ENCODE data around the gene CD74.

Gene CD74

GRCh38 chr5:150397146-150397781 lies 15.4 kb downstream of the CD74 start:
- Mint-ChIP-seq H3K36me3 (peaks cover 100% of the 10 kb centered on the region), H3K27ac (peak overlapping the region; percentile 86)

GRCh38 chr5:150396267-150396666 lies 16.4 kb downstream of the CD74 start:
- Mint-ChIP-seq H3K9me3 (no peaks in the 10 kb centered on the region), H3K36me3 (peaks cover 100% of the 10 kb centered on the region), H3K4me1 (peaks cover 21% of the 10 kb centered on the region), H3K27ac (peak overlapping the region; percentile 94), H3K4me3 (no peak overlapping the region)
- ATAC-seq (no peak), DNase-seq (ENCODE audit: low spot score in 2 of 2) (no peak)

More at GRCh38 chr5:150397146-150397781, 15.4 kb downstream of the CD74 start:
- no peak for ATAC-seq
- DNase-seq (ENCODE audit: low spot score in 2 of 2) = no peak
- H3K4me1 Mint-ChIP-seq = peaks cover 27% of the 10 kb centered on the region
- no peak overlapping the region for H3K4me3 Mint-ChIP-seq
- no peaks in the 10 kb centered on the region for H3K9me3 Mint-ChIP-seq

GRCh38 chr5:150395688-150395975 lies 17.1 kb downstream of the CD74 start:
- Mint-ChIP-seq H3K27ac (peak overlapping the region; percentile 94), H3K4me3 (no peak overlapping the region), H3K36me3 (peaks cover 100% of the 10 kb centered on the region), H3K4me1 (peaks cover 18% of the 10 kb centered on the region), H3K9me3 (no peaks in the 10 kb centered on the region)
- DNase-seq (ENCODE audit: low spot score in 2 of 2) (no peak), ATAC-seq (no peak)

- H3K9me3 Mint-ChIP-seq = no peaks in the 10 kb centered on the region
- no peak for DNase-seq (ENCODE audit: low spot score in 2 of 2)
- no peak for ATAC-seq
- peak overlapping the region; percentile 94 for H3K27ac Mint-ChIP-seq
- H3K36me3 Mint-ChIP-seq = peaks cover 100% of the 10 kb centered on the region
- peaks cover 12% of the 10 kb centered on the region for H3K4me1 Mint-ChIP-seq
- no peak overlapping the region for H3K4me3 Mint-ChIP-seq
Measured at GRCh38 chr5:150394912-150395687, 17.6 kb downstream of the CD74 start.

- no peak overlapping the region for H3K4me3 Mint-ChIP-seq
- peak; percentile 79 for ATAC-seq
- no peaks in the 10 kb centered on the region for H3K9me3 Mint-ChIP-seq
- H3K36me3 Mint-ChIP-seq = peaks cover 100% of the 10 kb centered on the region
- H3K27ac Mint-ChIP-seq = peak overlapping the region; percentile 94
- peaks cover 8% of the 10 kb centered on the region for H3K4me1 Mint-ChIP-seq
- no peak for DNase-seq (ENCODE audit: low spot score in 2 of 2)
Measured at GRCh38 chr5:150394131-150394530, 18.6 kb downstream of the CD74 start.

GRCh38 chr5:150393096-150393645 lies 19.5 kb downstream of the CD74 start:
- no peaks in the 10 kb centered on the region for H3K9me3 Mint-ChIP-seq
- peaks cover 100% of the 10 kb centered on the region for H3K36me3 Mint-ChIP-seq
- ATAC-seq (no peak), DNase-seq (ENCODE audit: low spot score in 2 of 2) (no peak)
- H3K4me3 Mint-ChIP-seq = no peak overlapping the region
- H3K27ac Mint-ChIP-seq = peak overlapping the region; percentile 87
- peaks cover 8% of the 10 kb centered on the region for H3K4me1 Mint-ChIP-seq

GRCh38 chr5:150392680-150393079 lies 20.0 kb downstream of the CD74 start:
- Mint-ChIP-seq H3K36me3 (peaks cover 100% of the 10 kb centered on the region), H3K9me3 (no peaks in the 10 kb centered on the region), H3K4me1 (peaks cover 8% of the 10 kb centered on the region), H3K27ac (peak overlapping the region; percentile 87), H3K4me3 (no peak overlapping the region)
- no peak for ATAC-seq
- no peak for DNase-seq (ENCODE audit: low spot score in 2 of 2)

GRCh38 chr5:150391986-150392385 lies 20.7 kb downstream of the CD74 start:
- Mint-ChIP-seq H3K4me3 (no peak overlapping the region), H3K36me3 (peaks cover 98% of the 10 kb centered on the region)

GRCh38 chr5:150391064-150391834 lies 21.5 kb downstream of the CD74 start:
- DNase-seq (ENCODE audit: low spot score in 2 of 2) = no peak
- H3K9me3 Mint-ChIP-seq = no peaks in the 10 kb centered on the region
- H3K27ac Mint-ChIP-seq = peak overlapping the region; percentile 87
- no peak overlapping the region for H3K4me3 Mint-ChIP-seq
- ATAC-seq = no peak
- H3K4me1 Mint-ChIP-seq = peaks cover 3% of the 10 kb centered on the region
- peaks cover 91% of the 10 kb centered on the region for H3K36me3 Mint-ChIP-seq

More at GRCh38 chr5:150391986-150392385, 20.7 kb downstream of the CD74 start:
- Mint-ChIP-seq H3K4me1 (peaks cover 8% of the 10 kb centered on the region), H3K27ac (peak overlapping the region; percentile 87), H3K9me3 (no peaks in the 10 kb centered on the region)
- ATAC-seq (no peak), DNase-seq (ENCODE audit: low spot score in 2 of 2) (no peak)

GRCh38 chr5:150389531-150390266 lies 23.0 kb downstream of the CD74 start:
- Mint-ChIP-seq H3K9me3 (no peaks in the 10 kb centered on the region), H3K4me3 (no peak overlapping the region), H3K27ac (peak overlapping the region; percentile 87), H3K4me1 (no peaks in the 10 kb centered on the region), H3K36me3 (peaks cover 86% of the 10 kb centered on the region)
- DNase-seq (ENCODE audit: low spot score in 2 of 2) = no peak
- ATAC-seq = no peak

GRCh38 chr5:150386024-150386855 lies 26.5 kb downstream of the CD74 start:
- no peak overlapping the region for H3K4me3 Mint-ChIP-seq
- H3K36me3 Mint-ChIP-seq = peaks cover 84% of the 10 kb centered on the region
- H3K27ac Mint-ChIP-seq = peak overlapping the region; percentile 86

GRCh38 chr5:150384701-150385100 lies 28.0 kb downstream of the CD74 start:
- Mint-ChIP-seq H3K4me1 (peaks cover 10% of the 10 kb centered on the region), H3K9me3 (no peaks in the 10 kb centered on the region), H3K36me3 (peaks cover 84% of the 10 kb centered on the region), H3K4me3 (no peak overlapping the region), H3K27ac (peak overlapping the region; percentile 37)
- ATAC-seq (no peak), DNase-seq (ENCODE audit: low spot score in 2 of 2) (no peak)

More at GRCh38 chr5:150386024-150386855, 26.5 kb downstream of the CD74 start:
- no peak for ATAC-seq
- peaks cover 10% of the 10 kb centered on the region for H3K4me1 Mint-ChIP-seq
- no peak for DNase-seq (ENCODE audit: low spot score in 2 of 2)
- no peaks in the 10 kb centered on the region for H3K9me3 Mint-ChIP-seq

- no peaks in the 10 kb centered on the region for H3K9me3 Mint-ChIP-seq
- DNase-seq (ENCODE audit: low spot score in 2 of 2) (no peak), ATAC-seq (no peak)
- H3K36me3 Mint-ChIP-seq = peaks cover 100% of the 10 kb centered on the region
- no peak overlapping the region for H3K4me3 Mint-ChIP-seq
- H3K4me1 Mint-ChIP-seq = peaks cover 39% of the 10 kb centered on the region
- H3K27ac Mint-ChIP-seq = peak overlapping the region; percentile 91
Measured at GRCh38 chr5:150377964-150378694, 34.6 kb downstream of the CD74 start.

Data from stimulated activated effector memory CD8-positive, alpha-beta T cell treated with anti-CD3 and anti-CD28 coated beads, Interleukin-12 subunit alpha, Interleukin-12 subunit beta, amount 100 ng/mL, for 72 hours (primary cell).